T-helper 1 cell (primary cell): Measurements from ENCODE around the gene URB1.
A peak's percentile ranks its signal among the peaks of the same experiment; 100 is the strongest.
"Not testable (repeated sequence)": the region's sequence is repeated elsewhere in the genome, so short reads cannot be mapped to it uniquely, and the experiment has no call there.

Experiments used
- DNase-seq, 5 donors: peaks; one replicate each; pipeline ENCODE4 v3.0.0-alpha.2; 2012 to 2020

The URB1 gene

GRCh38 chr21:32412162-32413014 lies 19.6 kb upstream of the URB1 start, which contains the start of gene EVA1C:
Gene EVA1C, plus strand, starts transcription at chr21:32412706. Its CDS starts 148 bp downstream, at chr21:32412854.
- DNase-seq, result peak; percentile 53 to 76 (median 62)

DNA sequence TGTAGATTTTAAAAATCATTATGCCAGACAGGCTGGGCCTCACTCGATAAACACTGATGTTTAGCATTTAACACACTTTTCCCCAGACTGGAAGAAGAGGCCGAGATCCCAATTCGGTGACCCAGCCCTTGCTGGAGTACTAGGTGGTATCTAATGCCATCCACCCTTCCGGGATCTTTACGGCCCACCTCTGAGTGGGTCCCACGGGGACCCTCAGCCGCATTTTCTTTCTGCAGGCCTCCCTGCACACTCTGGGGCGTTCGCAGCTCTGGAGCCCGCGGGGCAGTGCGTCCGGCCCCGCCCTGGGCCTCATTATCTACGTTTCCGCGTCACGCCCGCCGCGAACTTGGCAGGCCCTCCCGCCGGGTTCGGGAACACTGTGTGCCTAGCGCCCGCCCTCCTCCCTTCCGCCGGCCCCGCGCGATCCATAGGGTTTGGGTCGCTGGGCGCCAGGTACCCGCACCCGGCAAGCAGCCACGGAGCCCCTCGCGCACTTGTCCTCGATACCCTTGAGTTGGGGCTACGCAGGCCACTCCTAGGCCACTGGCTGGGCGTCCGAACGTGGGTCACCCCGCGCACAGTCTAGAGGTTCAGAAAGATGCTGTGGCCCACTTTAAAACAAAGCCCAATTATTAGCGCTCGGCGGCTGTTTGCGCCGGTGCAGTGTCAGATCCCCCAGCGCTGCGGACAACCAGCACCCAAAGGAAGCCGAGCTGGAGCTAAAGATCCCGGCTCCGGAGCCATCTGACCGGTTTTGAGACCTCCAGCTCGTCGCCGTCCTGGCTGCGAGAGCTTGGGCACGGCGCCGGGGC lies 18.7 kb upstream of the URB1 start:
- DNase-seq, result peak; percentile 22 to 70 (median 32)

- no peak for DNase-seq
These were observed 18.1 kb upstream of the URB1 start for GRCh38 chr21:32410916-32411315.

GRCh38 chr21:32410291-32410690 lies 17.5 kb upstream of the URB1 start:
- no peak for DNase-seq

DNA sequence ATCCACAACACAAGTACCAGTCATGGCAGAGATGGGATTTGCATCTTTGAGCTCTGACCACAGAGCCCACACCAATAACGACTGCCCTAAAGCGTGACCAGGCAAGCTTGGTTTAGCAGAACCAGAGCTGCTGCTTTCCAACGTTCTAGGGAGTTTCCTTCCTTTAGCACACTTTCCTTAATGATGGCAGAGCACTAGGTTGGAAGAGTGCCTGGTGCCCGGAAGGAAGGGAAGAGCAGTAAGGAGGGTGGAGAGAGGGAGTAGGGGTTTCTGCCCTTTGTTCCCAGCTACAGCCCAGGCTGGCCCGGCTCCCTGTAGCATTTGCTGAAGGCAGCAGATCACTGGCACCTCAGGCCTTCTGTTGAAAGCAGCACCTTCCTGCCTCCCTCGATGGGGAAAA lies 13.6 kb upstream of the URB1 start:
- DNase-seq, result no peak

DNA sequence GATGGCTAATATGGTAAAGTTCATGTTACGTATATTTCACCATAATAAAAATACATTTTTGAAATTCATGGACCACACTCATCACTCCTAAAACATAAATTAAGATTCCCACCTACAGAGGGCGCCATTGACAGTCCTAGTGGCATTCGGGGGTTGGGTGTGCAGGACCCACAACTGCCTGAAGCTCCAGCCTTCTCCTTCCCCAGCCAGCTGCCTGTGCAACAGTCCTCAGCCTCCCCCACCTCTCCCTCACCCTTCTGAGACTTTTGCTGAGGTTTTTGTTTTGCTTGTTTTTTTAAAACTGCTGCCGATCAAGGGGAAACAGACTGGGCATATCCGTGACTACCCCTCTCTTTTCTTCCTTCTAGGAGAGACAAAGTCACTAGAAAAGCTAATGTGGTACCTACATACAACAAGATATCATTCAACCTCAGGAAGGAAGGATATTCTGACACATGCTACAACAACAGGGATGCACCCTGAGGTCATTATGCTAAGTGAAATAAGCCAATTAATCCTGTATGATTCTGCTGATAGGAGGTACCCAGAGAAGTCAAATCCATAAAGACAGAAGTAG lies 10.5 kb upstream of the URB1 start:
- peak in 4 of 5 donors; percentile 10 to 50 (median 42) for DNase-seq

- no peak for DNase-seq
These were observed 827 bp upstream of the URB1 start for GRCh38 chr21:32393677-32394001.

- no peak for DNase-seq
These were observed 423 bp downstream of the URB1 start for GRCh38 chr21:32392299-32392879.

- no peak for DNase-seq
These were observed 1.1 kb downstream of the URB1 start for GRCh38 chr21:32391755-32392154.

GRCh38 chr21:32390537-32391224 lies 2.1 kb downstream of the URB1 start:
- not testable (repeated sequence) for DNase-seq

DNA sequence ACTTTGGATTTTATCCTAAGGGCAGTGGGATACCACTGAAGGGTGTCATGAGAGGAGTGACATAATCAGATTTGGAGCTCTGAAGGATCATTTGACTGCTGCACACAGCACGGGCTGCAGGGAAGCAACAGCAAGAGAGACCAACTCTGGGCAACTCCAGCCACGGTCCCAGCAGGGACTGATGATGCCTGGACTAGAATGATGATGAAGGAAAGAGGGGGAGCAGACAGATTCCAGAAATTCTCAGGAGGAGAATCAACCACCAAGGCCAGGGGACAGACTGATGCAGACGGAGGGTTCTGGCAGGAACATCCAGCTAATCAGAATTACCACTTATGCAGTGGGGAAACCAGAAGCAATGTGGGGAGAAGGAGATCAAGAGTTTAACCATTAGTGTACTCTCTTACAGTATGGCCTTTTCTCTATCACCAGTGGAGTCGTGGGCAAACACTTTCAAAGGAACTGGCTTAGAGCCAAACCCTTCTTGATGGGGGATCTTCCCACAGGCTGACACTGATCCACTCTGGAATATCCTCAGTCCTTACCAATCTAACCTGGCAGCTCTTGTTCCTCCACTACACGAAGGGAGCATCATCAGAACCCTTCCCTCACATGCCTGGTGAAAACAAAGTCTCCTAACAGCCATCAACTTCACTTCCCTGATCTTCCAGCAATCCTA lies 3.3 kb downstream of the URB1 start:
- DNase-seq, result no peak

DNA sequence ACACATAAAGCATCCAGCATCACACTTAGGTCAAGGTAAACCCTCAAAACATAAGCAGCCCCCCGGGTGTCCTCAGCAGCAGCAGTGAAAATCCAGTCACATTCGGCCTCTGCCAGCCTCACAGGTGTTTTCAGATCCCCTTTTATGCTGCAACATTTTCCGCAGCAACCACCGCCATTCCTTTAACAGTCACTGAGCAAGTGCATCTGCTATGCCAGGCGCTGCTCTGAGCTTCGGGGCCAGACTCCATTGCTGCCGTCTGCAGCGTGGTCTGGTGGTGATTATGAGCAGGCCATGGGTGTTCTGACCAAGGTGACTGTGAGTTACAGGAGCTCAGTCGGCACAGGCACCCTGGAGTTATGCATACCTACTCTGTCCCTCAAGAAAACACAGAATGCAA lies 4.5 kb downstream of the URB1 start:
- DNase-seq, result no peak

DNA sequence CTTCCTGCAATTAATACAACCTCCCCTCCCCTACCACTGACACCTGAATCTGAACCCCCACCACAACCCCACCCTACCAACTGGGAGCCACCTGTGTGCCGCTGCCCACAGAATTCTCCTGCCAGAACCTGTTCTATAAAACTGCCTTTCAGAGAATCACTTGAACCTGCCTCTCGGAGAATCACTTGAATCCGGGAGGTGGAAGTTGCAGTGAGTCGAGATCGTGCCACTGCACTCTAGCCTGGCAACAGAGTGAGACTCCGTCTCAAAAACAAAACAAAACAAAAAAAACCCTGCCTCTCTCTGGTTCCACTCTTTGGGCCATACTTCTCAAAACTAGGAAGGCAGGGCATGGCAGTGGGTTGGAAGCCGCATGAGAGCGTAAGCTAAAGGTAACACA lies 5.7 kb downstream of the URB1 start:
- DNase-seq, result no peak

GRCh38 chr21:32386195-32386870 lies 6.5 kb downstream of the URB1 start:
- no peak for DNase-seq

DNA sequence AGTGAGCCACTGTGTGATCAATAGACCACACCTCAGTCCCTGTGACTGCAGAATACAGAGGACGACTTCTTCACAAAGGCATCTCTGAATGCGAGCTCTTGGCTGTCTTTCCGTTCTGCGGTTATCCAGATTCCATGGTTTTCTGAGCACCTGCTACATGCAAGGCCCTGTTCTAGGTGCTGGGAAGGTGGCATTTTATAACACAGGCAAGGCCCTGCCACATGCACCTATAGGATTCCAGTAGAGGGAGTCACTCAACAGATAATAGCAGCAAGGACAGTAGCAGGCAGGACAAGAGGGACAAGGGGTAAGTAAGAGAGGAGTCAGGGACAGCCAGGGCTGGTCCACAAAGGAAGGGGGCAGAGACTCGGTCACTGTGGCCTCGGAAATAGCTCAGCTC lies 9.0 kb downstream of the URB1 start:
- no peak for DNase-seq

DNA sequence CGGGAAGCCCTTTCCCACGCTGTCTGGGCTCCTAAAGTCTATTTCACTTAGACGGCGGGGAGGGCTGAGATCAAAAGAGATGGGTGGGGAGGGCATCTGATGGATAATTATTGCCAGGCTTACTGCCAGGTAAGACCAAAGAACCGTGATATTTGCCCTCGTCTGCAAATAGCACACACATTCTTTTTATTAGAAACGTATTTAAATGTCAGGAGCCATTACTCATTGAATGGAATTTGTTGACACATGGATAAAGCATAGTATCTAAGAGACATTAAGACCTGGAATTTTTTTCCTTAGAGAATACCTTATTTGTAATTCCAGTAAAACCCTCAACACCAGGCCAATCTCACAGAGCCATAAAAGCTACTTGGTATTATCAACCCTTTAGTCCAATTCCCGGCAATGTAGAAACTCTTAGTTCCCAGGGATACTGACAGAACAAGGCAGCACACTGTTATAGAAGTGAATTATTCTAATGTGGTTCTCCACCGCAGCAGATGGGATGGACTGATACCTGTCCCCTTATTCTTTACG lies 10.6 kb downstream of the URB1 start:
- no peak for DNase-seq

- DNase-seq, result no peak
These were observed 11.2 kb downstream of the URB1 start for GRCh38 chr21:32381571-32381970.

- no peak for DNase-seq
These were observed 11.9 kb downstream of the URB1 start for GRCh38 chr21:32380940-32381339.

- no peak for DNase-seq
These were observed 13.9 kb downstream of the URB1 start for GRCh38 chr21:32378956-32379355.

GRCh38 chr21:32377991-32378390 lies 14.8 kb downstream of the URB1 start:
- DNase-seq, result no peak

DNA sequence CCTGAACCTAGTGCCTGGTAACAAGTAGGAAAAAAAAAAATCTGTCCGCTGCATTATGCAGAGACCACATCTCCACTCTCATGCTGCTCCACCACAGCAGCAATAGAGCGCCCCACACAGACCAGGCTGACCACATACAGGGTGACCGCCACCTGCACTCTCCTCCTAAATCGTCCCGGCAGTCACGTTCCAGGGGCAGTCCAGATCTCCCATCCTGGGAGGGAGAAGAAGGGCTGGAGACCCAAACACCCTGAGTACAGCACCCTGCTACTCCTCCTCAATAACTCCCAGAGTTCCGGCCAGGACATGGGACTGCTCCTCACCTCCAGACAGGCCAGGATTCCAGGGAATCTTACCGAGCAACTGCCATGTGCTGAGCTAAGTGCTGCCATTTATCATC lies 15.3 kb downstream of the URB1 start:
- DNase-seq, result no peak
